ENCODE measurements around the gene PIGL.

DNA sequence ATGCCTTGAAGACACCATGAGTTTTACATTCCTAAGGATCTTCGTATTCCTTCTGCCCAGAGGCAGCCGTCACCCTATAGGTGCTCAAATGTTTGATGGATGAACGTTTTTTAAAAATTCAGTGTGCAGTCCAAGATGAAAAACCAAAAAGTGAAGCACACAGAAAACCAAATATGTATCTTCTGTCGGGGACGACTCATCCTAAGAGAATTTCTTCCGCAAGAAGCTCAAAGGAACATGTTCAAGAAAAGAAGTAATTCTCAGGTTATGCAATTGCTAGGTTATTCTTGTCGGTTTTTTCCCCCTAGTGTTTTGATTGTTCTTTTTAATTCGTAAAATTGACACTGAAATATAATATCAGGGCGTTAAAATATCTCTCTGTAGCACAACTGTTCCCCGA lies 134.8 kb downstream of the PIGL start:
- TF ChIP-seq, protein P1, sequence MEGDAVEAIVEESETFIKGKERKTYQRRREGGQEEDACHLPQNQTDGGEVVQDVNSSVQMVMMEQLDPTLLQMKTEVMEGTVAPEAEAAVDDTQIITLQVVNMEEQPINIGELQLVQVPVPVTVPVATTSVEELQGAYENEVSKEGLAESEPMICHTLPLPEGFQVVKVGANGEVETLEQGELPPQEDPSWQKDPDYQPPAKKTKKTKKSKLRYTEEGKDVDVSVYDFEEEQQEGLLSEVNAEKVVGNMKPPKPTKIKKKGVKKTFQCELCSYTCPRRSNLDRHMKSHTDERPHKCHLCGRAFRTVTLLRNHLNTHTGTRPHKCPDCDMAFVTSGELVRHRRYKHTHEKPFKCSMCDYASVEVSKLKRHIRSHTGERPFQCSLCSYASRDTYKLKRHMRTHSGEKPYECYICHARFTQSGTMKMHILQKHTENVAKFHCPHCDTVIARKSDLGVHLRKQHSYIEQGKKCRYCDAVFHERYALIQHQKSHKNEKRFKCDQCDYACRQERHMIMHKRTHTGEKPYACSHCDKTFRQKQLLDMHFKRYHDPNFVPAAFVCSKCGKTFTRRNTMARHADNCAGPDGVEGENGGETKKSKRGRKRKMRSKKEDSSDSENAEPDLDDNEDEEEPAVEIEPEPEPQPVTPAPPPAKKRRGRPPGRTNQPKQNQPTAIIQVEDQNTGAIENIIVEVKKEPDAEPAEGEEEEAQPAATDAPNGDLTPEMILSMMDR (conservative IDR thresholded peaks at IDR 0.05; ENCODE audit: low read depth in 2 of 2): no peak
- TF ChIP-seq EZH2 (IDR thresholded peaks at IDR 0.05; ENCODE audit: low read depth, unreplicated experiment): no peak
- TF ChIP-seq, protein P2, sequence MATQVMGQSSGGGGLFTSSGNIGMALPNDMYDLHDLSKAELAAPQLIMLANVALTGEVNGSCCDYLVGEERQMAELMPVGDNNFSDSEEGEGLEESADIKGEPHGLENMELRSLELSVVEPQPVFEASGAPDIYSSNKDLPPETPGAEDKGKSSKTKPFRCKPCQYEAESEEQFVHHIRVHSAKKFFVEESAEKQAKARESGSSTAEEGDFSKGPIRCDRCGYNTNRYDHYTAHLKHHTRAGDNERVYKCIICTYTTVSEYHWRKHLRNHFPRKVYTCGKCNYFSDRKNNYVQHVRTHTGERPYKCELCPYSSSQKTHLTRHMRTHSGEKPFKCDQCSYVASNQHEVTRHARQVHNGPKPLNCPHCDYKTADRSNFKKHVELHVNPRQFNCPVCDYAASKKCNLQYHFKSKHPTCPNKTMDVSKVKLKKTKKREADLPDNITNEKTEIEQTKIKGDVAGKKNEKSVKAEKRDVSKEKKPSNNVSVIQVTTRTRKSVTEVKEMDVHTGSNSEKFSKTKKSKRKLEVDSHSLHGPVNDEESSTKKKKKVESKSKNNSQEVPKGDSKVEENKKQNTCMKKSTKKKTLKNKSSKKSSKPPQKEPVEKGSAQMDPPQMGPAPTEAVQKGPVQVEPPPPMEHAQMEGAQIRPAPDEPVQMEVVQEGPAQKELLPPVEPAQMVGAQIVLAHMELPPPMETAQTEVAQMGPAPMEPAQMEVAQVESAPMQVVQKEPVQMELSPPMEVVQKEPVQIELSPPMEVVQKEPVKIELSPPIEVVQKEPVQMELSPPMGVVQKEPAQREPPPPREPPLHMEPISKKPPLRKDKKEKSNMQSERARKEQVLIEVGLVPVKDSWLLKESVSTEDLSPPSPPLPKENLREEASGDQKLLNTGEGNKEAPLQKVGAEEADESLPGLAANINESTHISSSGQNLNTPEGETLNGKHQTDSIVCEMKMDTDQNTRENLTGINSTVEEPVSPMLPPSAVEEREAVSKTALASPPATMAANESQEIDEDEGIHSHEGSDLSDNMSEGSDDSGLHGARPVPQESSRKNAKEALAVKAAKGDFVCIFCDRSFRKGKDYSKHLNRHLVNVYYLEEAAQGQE (IDR thresholded peaks at IDR 0.05; ENCODE audit: unreplicated experiment): no peak
- no peak for TF ChIP-seq NANOG (IDR thresholded peaks at IDR 0.05; ENCODE audit: borderline replicate concordance)
- no peak for TF ChIP-seq POLR2AphosphoS5 (IDR thresholded peaks at IDR 0.05; ENCODE audit: low read depth)
- no peak for TF ChIP-seq CREB1 (CRISPR knock-in tag; IDR thresholded peaks at IDR 0.05; ENCODE audit: low read depth)
- TF ChIP-seq EZH2phosphoT487 (IDR thresholded peaks at IDR 0.05; ENCODE audit: unreplicated experiment): no peak
- TF ChIP-seq JUNB (IDR thresholded peaks at IDR 0.05; ENCODE audit: unreplicated experiment): no peak
